GM18907 (cell line): ENCODE measurements around the gene CCDC127.
A peak's percentile ranks its signal among the peaks of the same experiment; 100 is the strongest.

Experiments used
- ATAC-seq: cut with Tn5 transposase; IDR thresholded peaks from one replicate; pipeline ENCODE4 v1.9.1; 2021; ENCODE audit warnings: mild to moderate bottlenecking, moderate library complexity; ENCODE audit not compliant: unreplicated experiment

Gene CCDC127

DNA sequence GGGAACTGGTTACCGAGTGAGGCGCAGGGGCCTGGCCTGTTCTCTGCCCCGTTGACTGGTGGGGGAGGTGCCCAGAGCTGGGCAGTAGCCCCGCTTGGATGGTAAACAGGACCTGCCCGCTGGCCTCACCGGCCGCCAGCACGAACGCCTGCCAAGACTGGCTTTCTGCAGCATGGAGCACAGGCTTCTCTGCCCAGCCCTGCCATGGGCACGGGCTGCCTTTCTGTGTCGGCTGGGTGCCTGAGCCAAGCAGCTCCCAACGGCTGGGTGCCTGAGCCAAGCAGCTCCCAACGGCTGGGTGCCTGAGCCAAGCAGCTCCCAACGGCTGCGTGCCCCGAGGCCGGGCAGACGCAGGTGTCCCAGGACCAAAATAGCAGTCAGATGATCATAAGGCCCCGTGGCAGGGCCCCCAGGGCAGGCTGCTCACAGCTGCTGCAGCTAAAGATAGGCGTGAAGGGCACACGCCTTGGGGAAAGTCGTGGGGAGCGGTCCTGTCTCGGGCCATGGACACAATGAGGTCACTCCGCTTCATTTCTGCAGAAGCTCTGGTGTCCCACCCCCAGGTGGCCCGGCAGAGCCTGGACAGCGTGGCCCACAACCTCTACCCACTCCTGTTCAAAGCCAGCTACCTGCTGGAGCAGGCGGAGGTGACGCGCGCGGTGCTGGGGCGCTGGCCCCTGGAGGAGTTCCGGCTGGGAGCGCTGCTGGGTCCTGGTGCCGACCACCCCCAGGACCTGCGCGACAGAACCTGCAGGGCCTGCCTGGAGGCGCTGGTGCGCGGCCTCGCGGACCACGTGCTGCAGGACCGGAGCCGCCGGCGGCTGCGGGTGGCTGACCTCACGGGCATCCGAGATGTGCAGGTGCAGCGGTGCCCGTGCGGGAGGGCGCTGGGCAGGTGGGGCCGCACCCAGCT lies 26.7 kb downstream of the CCDC127 start, which contains the start of gene LRRC14B:
Gene LRRC14B (plus strand): TSS at position 460 of the 913 bp plus-strand sequence. CDS start 44 bp downstream, at position 504.
- ATAC-seq = peak; percentile 42

- ATAC-seq = no peak
Observed at GRCh38 chr5:190366-191035, 27.5 kb downstream of the CCDC127 start.

DNA sequence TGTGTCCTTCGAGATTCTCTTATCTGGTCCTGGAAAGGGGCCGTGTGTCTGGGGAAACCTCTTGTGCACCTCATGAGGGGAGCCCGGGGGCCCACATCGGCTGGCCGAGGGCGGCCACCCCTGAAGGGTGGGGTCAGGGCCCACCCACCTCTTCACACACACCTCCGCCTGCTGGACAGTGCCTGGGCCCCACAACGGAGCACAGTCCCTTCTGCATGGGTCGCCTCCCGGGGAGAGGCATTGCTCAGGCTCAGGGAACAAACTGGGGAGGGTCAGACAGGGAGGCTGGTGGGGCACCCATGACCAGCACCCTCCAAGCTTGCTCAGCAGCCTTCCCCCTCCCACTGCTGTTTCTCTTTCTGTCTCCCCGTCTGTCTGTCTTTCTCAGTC lies 28.0 kb downstream of the CCDC127 start:
- ATAC-seq = no peak

DNA sequence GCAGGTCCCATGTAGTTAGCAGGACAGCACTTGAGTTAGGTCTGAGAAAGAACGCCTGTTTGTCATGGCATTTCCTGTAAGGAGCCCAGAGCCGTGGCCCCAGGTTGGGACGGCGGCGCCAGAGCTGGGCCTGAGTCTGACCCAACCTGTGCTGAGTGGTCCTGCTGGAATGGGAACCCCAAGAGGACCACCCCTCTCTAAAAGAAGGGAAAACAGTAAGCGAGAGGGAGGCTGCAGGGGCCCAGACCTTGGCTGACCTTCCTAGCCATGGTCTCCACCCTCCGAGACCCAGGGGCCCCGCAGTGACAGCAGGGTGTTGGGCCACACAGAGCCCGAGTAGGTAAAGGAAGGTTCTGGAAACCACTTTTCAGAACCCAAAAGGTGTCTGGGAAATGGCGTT lies 28.5 kb downstream of the CCDC127 start:
- ATAC-seq = no peak

GRCh38 chr5:188488-189481 lies 29.2 kb downstream of the CCDC127 start:
- ATAC-seq = peak; percentile 83

DNA sequence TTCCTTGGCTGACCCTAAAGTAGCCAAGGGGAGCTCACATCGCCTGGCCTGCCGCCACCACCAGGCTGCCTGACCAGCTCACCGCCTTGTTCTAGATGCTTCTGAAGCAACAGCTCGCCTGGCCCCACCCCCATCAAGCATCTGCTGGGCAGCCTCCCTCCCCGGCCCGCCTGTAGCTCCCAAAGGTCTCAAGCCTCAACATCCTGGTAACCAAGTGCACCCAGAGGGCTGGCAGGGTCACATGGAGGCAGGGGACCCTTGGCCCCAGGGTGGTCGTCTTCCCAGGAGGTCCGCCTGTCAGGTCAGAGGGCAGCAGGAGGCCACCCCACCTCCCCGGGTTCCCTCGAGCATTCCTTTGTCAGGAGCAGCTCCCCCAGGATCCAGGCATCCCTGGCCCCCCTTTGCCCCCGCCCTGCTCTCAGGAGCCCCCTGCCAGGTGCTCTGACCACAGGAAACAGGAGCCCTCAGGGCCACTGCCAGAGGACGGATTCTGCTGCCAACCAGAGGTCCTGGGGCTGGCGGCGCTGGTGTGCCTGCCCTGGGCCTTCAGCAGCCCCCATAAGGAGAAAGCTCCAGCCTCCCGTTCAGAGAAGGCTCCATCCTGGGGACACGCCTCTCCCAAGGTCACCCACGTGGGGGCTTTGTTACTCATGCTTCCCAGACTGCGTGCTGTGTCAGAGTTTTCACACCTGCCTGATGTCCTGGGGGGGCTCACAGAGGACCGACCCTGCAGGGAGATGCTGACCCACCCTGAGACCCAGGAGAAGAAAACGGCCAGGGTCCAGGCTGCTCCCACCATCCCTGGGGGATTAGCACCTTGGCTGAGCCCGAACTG lies 30.1 kb downstream of the CCDC127 start:
- ATAC-seq = no peak

- no peak for ATAC-seq
Observed at GRCh38 chr5:187042-187431, 30.9 kb downstream of the CCDC127 start.

DNA sequence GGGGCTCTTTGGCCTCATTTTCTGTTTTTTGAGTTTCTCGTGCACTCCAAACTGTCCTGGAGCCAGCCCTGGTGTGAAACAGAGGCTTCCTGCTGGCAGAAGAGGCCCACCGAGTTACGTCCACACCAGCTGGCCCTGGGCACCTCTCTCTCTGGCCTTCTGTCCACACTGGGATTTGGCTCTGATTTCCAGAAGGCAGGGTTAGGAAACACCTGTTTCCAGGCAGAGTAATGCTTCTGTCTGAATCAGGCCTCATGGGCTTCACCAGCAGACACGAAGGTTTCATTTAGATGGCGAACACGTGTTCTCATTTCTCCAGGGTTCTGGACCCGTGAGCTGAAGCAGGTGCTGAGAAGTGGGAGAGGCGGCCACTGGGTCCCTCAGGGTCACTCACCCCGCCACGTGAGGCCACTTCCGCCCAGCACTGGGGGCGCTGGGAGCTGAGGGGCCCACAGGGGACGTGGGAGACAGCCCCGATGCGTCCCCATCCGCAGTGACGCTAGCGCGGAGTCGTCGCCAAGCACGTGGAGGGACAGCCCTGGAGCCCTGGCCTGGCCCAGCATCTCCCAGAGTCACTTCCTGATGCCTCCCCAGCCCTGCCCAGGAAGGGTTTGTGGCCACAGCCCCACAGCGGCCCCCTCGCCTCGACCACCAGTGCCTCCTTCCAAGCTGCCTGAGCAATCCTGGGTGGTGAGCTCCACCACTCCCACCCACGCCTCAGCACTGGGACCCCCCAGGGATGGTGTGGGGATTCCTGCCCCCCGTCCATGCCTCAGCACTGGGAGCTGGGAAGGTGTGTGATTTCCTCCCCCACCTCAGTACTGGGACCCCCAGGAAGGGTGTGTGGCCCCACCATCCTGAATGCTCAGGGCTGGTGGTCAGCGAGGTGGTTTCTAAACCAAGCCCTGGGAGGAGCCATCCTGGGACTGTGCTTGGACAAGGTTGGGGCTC lies 31.6 kb downstream of the CCDC127 start:
- no peak for ATAC-seq

DNA sequence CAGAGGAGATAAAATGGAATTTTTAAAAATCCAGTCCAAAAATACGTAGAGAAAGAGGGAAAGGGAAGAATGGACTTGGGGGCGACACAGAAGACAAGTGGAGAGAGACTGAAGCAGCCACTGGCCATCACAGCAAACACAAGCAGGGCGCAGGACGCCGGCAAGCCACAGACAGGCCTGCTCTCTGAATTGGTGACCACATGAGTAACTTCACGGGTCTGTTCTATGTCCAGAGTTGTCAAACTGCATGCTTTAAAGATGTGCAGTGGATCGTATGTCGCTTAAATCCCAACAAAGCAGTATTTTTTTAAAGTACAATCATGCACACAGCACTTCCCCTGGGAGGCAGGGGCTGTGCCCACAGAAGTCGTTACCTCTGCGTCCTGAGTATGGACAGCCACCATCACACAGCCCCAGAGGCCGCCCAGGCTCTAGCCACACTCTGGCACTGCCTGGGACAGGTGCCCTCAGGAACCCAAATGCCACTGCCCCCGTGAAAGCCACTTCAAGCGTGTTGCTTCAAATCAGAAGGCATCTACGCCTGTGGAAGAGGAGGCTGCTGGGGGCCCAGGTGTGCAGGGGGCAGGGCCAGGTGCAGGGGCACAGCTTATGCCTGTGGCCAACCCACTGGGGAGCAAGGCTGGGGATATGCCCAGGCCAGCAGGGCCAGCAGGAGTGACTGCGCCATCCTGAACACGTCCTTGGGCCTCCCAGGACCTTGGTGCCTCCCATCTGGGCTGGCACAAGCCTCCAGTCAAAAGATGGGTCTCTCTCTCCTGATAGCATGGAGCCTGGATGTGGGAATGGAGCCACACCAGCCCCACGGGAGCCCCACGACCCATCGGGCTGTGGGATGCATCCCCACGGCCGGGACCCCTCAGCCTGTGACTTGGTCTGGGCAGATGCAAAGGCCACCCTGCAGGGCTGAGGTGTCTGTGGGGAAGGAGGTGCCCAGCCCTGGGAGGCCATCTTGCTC lies 32.6 kb downstream of the CCDC127 start:
- ATAC-seq = no peak

DNA sequence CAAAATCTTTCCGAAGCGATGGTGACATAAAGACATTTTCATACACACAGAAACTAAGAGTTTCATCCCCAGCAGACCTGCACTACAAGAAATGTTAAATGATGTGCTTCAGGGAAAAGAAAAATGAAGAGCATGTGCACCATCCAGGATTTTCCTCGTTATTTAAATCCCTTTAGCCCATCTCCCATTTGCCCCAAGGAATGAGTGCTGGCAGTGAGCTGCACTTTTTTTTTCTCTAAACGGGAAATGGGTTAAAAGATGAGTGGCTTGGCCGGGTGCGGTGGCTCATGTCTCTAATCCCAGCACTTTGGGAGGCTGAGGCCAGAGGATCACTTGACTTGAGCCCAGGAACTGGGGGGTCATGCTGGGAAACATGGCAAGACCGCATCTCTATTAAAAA lies 33.5 kb downstream of the CCDC127 start:
- no peak for ATAC-seq

- no peak for ATAC-seq
Observed at GRCh38 chr5:182126-182525, 35.8 kb downstream of the CCDC127 start.

GRCh38 chr5:181566-181965 lies 36.4 kb downstream of the CCDC127 start:
- no peak for ATAC-seq

GRCh38 chr5:181160-181559 lies 36.8 kb downstream of the CCDC127 start:
- no peak for ATAC-seq

DNA sequence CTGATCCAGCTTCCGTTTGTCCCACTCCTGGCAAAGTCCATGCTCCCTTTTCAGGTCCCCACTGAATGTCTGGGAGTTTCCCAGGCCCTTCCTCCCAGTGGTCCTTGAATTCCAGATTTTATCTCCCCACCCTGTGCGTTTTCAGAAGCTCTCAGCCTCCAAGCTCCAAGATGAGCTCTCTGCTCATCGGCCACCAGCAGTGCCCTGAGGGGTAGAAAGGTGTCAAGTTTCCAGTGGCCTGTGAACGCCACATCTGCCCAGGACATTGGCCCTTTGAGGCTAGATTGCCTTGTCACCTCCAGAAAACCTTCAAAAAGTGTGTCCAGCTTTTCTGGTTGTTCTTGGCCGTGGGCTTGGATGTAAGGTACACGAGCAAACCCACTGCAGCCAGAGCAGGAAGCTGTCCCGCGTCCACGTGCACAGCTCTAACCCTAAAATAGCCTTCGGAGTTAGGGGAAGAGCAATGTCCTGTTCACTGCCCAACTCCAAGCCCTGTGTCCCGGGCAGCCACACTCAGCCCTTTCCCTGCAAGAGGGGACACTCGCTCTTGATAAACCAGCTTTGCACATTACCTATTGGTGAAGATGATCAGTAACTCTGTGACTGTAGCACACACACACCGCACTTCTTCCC lies 37.6 kb downstream of the CCDC127 start:
- ATAC-seq = no peak

DNA sequence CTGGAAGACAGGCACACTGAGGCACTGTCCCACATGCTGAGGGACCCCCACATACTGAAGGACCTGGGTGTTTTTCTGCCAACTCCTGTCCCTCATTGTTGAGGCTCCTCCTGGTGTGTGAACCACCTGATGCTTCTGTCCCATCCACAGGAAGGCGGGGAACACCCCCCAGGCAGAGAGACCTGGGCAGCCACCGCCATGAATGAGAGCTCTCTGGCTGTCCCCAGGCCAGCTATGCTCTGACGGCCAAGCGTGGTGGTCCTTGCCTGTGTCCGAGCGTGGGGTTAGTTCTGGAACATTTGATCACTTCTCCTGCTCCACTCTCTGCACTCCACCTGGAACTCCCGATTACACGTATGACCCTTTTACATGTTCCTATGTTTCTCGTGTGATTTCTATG lies 38.6 kb downstream of the CCDC127 start:
- no peak for ATAC-seq

DNA sequence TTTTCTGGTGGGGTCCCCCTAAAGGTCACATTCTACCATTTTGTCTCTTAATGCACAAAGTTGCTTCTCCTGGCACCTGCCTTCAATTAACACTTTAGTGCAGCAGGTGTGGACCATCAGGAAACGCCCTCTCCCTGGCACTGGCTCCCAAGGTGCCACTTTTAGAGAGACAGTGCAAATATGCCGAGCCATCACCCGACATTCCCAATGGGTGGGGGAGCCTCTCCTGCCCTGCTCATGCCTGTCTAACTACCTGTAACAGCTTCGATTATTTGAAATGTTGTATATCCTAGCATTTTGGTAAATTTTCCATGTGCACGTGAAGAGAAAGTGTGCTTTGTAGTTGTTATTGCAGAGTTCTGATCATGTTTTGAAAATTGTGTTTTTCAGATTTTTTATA lies 39.8 kb downstream of the CCDC127 start:
- no peak for ATAC-seq

GRCh38 chr5:176296-176823 lies 41.6 kb downstream of the CCDC127 start:
- no peak for ATAC-seq
